ENCODE measurements around the gene TSPAN9. TPM values are rescaled to one million over a fixed set of nuclear protein-coding genes. Genes with fewer than 3 reads are reported as not detected.

TSPAN9 gene
- total and polyA plus RNA-seq, 8 donors, result 1.4 to 58.3 (median 7.9) TPM

DNA sequence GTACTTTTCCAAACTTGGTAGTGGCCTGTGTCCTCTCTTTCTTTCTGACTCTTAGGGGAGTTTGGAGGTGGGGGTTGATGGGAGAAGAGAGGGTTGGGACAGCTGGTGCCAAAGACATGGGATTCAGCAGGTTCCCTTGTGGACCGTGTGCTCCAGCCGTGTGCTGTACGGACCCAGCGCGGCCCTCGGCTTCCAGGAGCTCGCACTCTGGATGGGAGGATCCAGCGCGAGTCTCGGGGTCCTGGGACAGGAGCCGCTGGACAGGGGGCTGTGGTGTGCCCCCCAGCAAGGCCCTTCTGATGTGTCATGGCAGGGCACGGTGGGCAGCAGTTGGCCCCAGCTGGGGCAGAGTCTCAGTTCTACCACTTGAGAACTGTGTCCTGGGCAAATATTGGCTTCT, 45.0 kb upstream of the TSPAN9 start:
- intact Hi-C loops (cut with DNase I; ENCODE audit: low total_unique reads), result loop anchor here (10.0 kb wide), 1 partner anchor 177 kb away; the partner anchor contains the start of gene TEX52
- no peak for DNase-seq
- Histone ChIP-seq H3K9me3 (no peaks in the 10 kb centered on the region), H3K27ac (no peak overlapping the region), H3K27me3 (no peaks in the 10 kb centered on the region), H3K36me3 (peaks cover 0 to 34% (median 4%) of the 10 kb centered on the region in 4 donors), H3K4me3 (no peak overlapping the region), H3K4me1 (peaks cover 0 to 9% (median 4%) of the 10 kb centered on the region in 4 donors)
- 80 to 89% (median 86%) methylated on average over 9 to 12 of the region's 12 CpGs for WGBS, 5 donors
- TF ChIP-seq EP300 (IDR thresholded peaks at IDR 0.05) (no peak), POLR2AphosphoS5 (IDR thresholded peaks at IDR 0.05) (no peak), POLR2A (IDR thresholded peaks at IDR 0.05) (no peak)
- TF ChIP-seq, protein P1, sequence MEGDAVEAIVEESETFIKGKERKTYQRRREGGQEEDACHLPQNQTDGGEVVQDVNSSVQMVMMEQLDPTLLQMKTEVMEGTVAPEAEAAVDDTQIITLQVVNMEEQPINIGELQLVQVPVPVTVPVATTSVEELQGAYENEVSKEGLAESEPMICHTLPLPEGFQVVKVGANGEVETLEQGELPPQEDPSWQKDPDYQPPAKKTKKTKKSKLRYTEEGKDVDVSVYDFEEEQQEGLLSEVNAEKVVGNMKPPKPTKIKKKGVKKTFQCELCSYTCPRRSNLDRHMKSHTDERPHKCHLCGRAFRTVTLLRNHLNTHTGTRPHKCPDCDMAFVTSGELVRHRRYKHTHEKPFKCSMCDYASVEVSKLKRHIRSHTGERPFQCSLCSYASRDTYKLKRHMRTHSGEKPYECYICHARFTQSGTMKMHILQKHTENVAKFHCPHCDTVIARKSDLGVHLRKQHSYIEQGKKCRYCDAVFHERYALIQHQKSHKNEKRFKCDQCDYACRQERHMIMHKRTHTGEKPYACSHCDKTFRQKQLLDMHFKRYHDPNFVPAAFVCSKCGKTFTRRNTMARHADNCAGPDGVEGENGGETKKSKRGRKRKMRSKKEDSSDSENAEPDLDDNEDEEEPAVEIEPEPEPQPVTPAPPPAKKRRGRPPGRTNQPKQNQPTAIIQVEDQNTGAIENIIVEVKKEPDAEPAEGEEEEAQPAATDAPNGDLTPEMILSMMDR (IDR thresholded peaks at IDR 0.05), result no peak

DNA sequence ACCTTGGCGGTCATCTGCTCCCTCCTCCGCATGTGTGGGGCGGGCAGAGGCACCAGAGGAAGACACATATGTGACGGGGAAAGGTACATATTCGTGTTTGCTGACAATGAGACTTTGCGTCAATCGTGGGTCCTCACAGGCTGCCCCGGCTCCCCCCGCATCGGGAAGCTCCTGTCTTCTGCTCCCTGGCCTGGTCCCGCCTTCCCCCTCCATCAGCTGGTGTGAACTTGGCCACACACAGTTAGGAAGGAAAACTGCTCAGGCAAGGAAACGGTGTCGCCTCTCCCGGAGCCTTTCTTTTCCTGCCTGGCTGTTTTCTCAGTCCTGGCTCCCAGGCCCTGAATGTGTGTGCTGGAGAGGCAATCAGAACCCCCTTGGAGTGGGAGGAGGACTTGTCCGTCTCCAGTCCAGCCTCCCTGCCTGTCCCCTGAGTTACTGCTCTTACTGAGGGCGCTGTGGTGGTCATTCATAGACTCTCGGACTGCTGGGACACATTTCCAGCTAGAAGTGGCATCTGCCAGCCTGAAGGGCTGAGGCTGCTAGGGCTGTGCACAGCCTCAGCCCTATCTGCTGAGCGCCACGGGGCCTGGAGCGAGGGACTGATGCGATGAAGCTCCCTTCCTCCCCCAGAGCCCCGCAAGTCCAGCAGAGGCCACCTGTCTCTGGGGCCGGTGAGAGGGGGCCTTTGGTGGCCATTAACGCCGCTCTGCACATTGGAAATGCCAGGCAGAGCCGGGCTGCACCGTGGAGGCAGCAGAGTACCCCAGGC, 44.2 kb upstream of the TSPAN9 start:
- Histone ChIP-seq H3K9me3 (no peaks in the 10 kb centered on the region), H3K4me3 (no peak overlapping the region), H3K27me3 (no peaks in the 10 kb centered on the region), H3K36me3 (peaks cover 0 to 37% (median 7%) of the 10 kb centered on the region in 4 donors), H3K27ac (no peak overlapping the region), H3K4me1 (peaks cover 0 to 9% (median 4%) of the 10 kb centered on the region in 4 donors)
- intact Hi-C loops (cut with DNase I; ENCODE audit: low total_unique reads), result loop anchor here (10.0 kb wide), 1 partner anchor 178 kb away; the partner anchor contains the start of gene TEX52
- DNase-seq, result peak in 1 of 2 donors; percentile 50
- 79 to 85% (median 82%) methylated on average over 22 to 27 of the region's 27 CpGs for WGBS, 5 donors
- no peak for TF ChIP-seq EP300 (IDR thresholded peaks at IDR 0.05)
- no peak for TF ChIP-seq POLR2A (IDR thresholded peaks at IDR 0.05)
- TF ChIP-seq, protein P1 (IDR thresholded peaks at IDR 0.05), result no peak
- no peak for TF ChIP-seq POLR2AphosphoS5 (IDR thresholded peaks at IDR 0.05)

DNA sequence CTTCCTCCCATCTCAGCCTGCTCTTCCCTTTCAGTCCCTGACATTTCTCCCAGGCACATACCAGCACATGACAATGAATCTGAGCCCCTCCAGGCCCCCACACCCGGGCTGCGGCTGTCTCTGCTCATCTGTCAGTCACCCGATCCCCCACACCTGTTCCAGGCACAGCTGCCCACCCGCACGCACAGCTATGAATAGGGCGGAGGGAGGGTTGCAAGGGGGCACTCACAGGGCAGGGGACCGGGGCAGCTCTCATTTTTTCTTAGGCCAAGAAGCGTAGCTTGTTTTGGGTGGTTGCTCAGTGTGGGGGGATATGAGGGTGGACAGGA, 43.7 kb upstream of the TSPAN9 start:
- no peak overlapping the region for H3K27ac ChIP-seq
- peaks cover 0 to 42% (median 11%) of the 10 kb centered on the region in 4 donors for H3K36me3 ChIP-seq
- H3K9me3 ChIP-seq, result no peaks in the 10 kb centered on the region
- no peak for DNase-seq
- H3K27me3 ChIP-seq, result no peaks in the 10 kb centered on the region
- WGBS, 5 donors, result 82 to 90% (median 87%) methylated on average over 8 of the region's 8 CpGs
- TF ChIP-seq, protein P1 (IDR thresholded peaks at IDR 0.05), result no peak
- no peak for TF ChIP-seq POLR2A (IDR thresholded peaks at IDR 0.05)
- TF ChIP-seq POLR2AphosphoS5 (IDR thresholded peaks at IDR 0.05), result no peak
- TF ChIP-seq EP300 (IDR thresholded peaks at IDR 0.05), result no peak
- H3K4me1 ChIP-seq, result peaks cover 0 to 9% (median 4%) of the 10 kb centered on the region in 4 donors
- intact Hi-C loops (cut with DNase I; ENCODE audit: low total_unique reads), result loop anchor here (10.0 kb wide), 1 partner anchor 179 kb away; the partner anchor contains the start of gene TEX52
- no peak overlapping the region for H3K4me3 ChIP-seq

DNA sequence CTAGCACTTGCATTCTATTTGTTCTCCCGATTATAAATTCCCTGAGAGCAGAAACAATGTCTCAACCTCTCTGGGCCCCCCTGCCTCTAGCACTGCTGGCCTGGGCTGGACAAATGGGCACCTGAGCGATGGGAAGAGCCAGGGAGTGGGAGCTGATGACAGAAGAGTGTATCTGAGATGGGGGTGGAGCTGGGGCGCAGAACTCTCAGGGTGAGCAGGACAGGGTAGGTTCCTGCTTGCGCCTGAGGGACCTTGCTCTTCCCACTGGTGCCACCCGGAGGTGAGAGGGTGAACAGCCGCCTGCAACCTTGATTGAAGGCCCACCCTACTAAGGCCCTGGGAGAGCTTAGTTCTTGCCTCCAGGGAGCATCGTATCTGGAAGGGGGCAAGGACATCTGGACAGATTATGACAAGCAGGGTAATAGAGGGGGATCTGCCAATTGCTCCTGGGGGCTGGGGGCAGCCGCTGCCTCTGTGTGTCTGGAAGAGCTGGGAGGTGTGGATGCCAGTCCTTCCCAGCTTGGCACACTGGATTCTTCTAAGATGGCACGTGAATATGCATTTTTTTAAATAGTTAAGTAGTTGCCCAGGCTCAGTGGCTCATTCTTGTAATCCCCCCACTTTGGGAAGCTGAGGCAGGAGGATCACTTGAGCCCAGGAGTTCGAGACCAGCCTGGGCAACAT, 43.0 kb upstream of the TSPAN9 start:
- intact Hi-C loops (cut with DNase I; ENCODE audit: low total_unique reads), result loop anchor here (10.0 kb wide), 1 partner anchor 179 kb away; the partner anchor contains the start of gene TEX52

More for the DNA sequence above, 43.0 kb upstream of the TSPAN9 start:
- TF ChIP-seq, protein P1 (IDR thresholded peaks at IDR 0.05), result peak in 5 of 7 experiments; percentile 42 to 70 (median 50)
- no peak for TF ChIP-seq POLR2A (IDR thresholded peaks at IDR 0.05)
- H3K27me3 ChIP-seq, result no peaks in the 10 kb centered on the region
- H3K4me3 ChIP-seq, result no peak overlapping the region
- H3K9me3 ChIP-seq, result no peaks in the 10 kb centered on the region
- H3K4me1 ChIP-seq, result peaks cover 0 to 9% (median 4%) of the 10 kb centered on the region in 4 donors
- peak; percentile 53 to 85 for DNase-seq
- 30 to 46% (median 44%) methylated on average over 9 to 10 of the region's 10 CpGs for WGBS, 5 donors
- H3K36me3 ChIP-seq, result peaks cover 0 to 49% (median 18%) of the 10 kb centered on the region in 4 donors
- no peak overlapping the region for H3K27ac ChIP-seq
